H9 (cell line): ENCODE measurements around the gene IL17RA. TPM values are rescaled to one million over a fixed set of nuclear protein-coding genes. Genes with fewer than 3 reads are reported as not detected.

Experiments
- DNase-seq: peaks from one replicate; pipeline ENCODE4 v3.0.0-alpha.2; 2017
- H2AFZ ChIP-seq: one replicate; pipeline ENCODE4 v1.6.1; 2013; ENCODE audit warnings: mild to moderate bottlenecking, low read length, control low read depth, moderate library complexity
- H2AK5ac ChIP-seq: 2 replicates; pipeline ENCODE4 v1.6.1; 2013; ENCODE audit warnings: low read length, control low read depth, mixed read lengths; ENCODE audit not compliant: insufficient read length
- H2BK120ac ChIP-seq: one replicate; pipeline ENCODE4 v1.6.1; 2013; ENCODE audit warnings: low read depth, mild to moderate bottlenecking, low read length, control low read depth, inconsistent platforms; ENCODE audit not compliant: poor library complexity, severe bottlenecking
- H2BK12ac ChIP-seq: 2 replicates; pipeline ENCODE4 v1.6.1; 2013; ENCODE audit warnings: low read length, control low read depth, mixed read lengths, low read depth; ENCODE audit not compliant: insufficient read length
- H2BK15ac ChIP-seq: 2 replicates; pipeline ENCODE4 v1.6.1; 2013; ENCODE audit warnings: low read depth, low read length, control low read depth
- H2BK20ac ChIP-seq: one replicate; pipeline ENCODE4 v1.6.1; 2013; ENCODE audit warnings: low read depth, mild to moderate bottlenecking, low read length, control low read depth, inconsistent platforms; ENCODE audit not compliant: poor library complexity, severe bottlenecking
- H2BK5ac ChIP-seq: 2 replicates; pipeline ENCODE4 v1.6.1; 2013; ENCODE audit warnings: low read length, control low read depth, mixed read lengths; ENCODE audit not compliant: insufficient read length
- H3K14ac ChIP-seq: 2 replicates; pipeline ENCODE4 v1.6.1; 2013; ENCODE audit warnings: low read length, control low read depth; ENCODE audit not compliant: insufficient read depth
- H3K18ac ChIP-seq: 2 replicates; pipeline ENCODE4 v1.6.1; 2013; ENCODE audit warnings: low read depth, mild to moderate bottlenecking, mixed read lengths, low read length, control low read depth; ENCODE audit not compliant: insufficient read length
- H3K23ac ChIP-seq: 2 replicates; pipeline ENCODE4 v1.6.1; 2013; ENCODE audit warnings: low read length, control low read depth, mixed read lengths, low read depth; ENCODE audit not compliant: insufficient read length
- H3K23me2 ChIP-seq: 2 replicates; pipeline ENCODE4 v1.6.1; 2013; ENCODE audit warnings: low read depth, mild to moderate bottlenecking, mixed read lengths, low read length, control low read depth; ENCODE audit not compliant: insufficient read length, poor library complexity, severe bottlenecking
- H3K27ac ChIP-seq: 2 replicates; pipeline ENCODE4 v1.5.1; 2013; ENCODE audit warnings: low read length, control low read depth, mixed read lengths, low read depth; ENCODE audit not compliant: insufficient read length
- H3K27me3 ChIP-seq: 2 replicates; pipeline ENCODE4 v1.6.1; 2013; ENCODE audit warnings: low read length, control low read depth, inconsistent platforms; ENCODE audit not compliant: insufficient read depth
- H3K4ac ChIP-seq: 2 replicates; pipeline ENCODE4 v1.6.1; 2013; ENCODE audit warnings: low read depth, mild to moderate bottlenecking, control low read depth, inconsistent platforms, low read length, moderate library complexity
- H3K4me1 ChIP-seq: 2 replicates; pipeline ENCODE4 v1.6.1; 2013; ENCODE audit warnings: low read length, control low read depth, inconsistent platforms; ENCODE audit not compliant: insufficient read depth
- H3K4me2 ChIP-seq: 2 replicates; pipeline ENCODE4 v1.6.1; 2013; ENCODE audit warnings: low read length, control low read depth, mixed read lengths; ENCODE audit not compliant: insufficient read length, insufficient read depth
- H3K56ac ChIP-seq: 2 replicates; pipeline ENCODE4 v1.6.1; 2013; ENCODE audit warnings: low read depth, mild to moderate bottlenecking, mixed read lengths, low read length, control low read depth; ENCODE audit not compliant: insufficient read length
- H3K79me1 ChIP-seq: 2 replicates; pipeline ENCODE4 v1.6.1; 2013; ENCODE audit warnings: low read depth, mild to moderate bottlenecking, moderate library complexity, low read length, control low read depth, inconsistent platforms; ENCODE audit not compliant: insufficient read depth, poor library complexity, severe bottlenecking
- H3K79me2 ChIP-seq: 2 replicates; pipeline ENCODE4 v1.6.1; 2013; ENCODE audit warnings: low read length, control low read depth, inconsistent platforms; ENCODE audit not compliant: insufficient read depth
- H3K9ac ChIP-seq: 2 replicates; pipeline ENCODE4 v1.6.1; 2013; ENCODE audit warnings: low read length, control low read depth, mixed read lengths; ENCODE audit not compliant: insufficient read length; ENCODE audit errors: extremely low read depth
- H3K9me3 ChIP-seq: one replicate; pipeline ENCODE4 v1.6.1; 2013; ENCODE audit warnings: low read depth, low read length, inconsistent platforms; ENCODE audit not compliant: control insufficient read depth
- H3T11ph ChIP-seq: one replicate; pipeline ENCODE4 v1.6.1; 2013; ENCODE audit warnings: mild to moderate bottlenecking, low read length, control low read depth, inconsistent platforms
- H4K20me1 ChIP-seq: one replicate; pipeline ENCODE4 v1.6.1; 2013; ENCODE audit not compliant: control insufficient read depth, insufficient read length, insufficient read depth
- H4K5ac ChIP-seq: 2 replicates; pipeline ENCODE4 v1.6.1; 2013; ENCODE audit warnings: low read depth, mild to moderate bottlenecking, mixed read lengths, low read length, control low read depth; ENCODE audit not compliant: insufficient read length
- H4K8ac ChIP-seq: replicated peaks from 2 replicates; pipeline ENCODE4 v1.6.1; 2013; ENCODE audit warnings: low read length, control low read depth, mixed read lengths, low read depth; ENCODE audit not compliant: insufficient read length
- H4K91ac ChIP-seq: 2 replicates; pipeline ENCODE4 v1.6.1; 2013; ENCODE audit warnings: low read depth, mild to moderate bottlenecking, moderate library complexity, mixed read lengths, low read length, control low read depth; ENCODE audit not compliant: insufficient read length
- H3K27ac Mint-ChIP-seq, 3 experiments: 2 replicates in 2 of 3; 3 replicates in 1 of 3; pipeline ENCODE4 v1.8.0; 2020 to 2021; ENCODE audit warnings: mixed read lengths in 3 of 3, mild to moderate bottlenecking in 1 of 3, moderate library complexity in 1 of 3
- H3K27me3 Mint-ChIP-seq: 2 replicates; pipeline ENCODE4 v1.8.0; 2021; ENCODE audit warnings: low read depth, mild to moderate bottlenecking, moderate library complexity, mixed read lengths
- H3K36me3 Mint-ChIP-seq, 3 experiments: 2 replicates in 2 of 3; 3 replicates in 1 of 3; pipeline ENCODE4 v1.8.0; 2020 to 2021; ENCODE audit warnings: low read depth in 3 of 3, mixed read lengths in 3 of 3; ENCODE audit not compliant: insufficient read depth in 1 of 3
- H3K4me1 Mint-ChIP-seq, 2 experiments: 2 replicates each; pipeline ENCODE4 v1.8.0; 2020; ENCODE audit warnings: mixed read lengths in 2 of 2
- H3K4me3 Mint-ChIP-seq, 2 experiments: 2 replicates in 1 of 2; 3 replicates in 1 of 2; pipeline ENCODE4 v1.8.0; 2020 to 2021; ENCODE audit warnings: mild to moderate bottlenecking in 2 of 2, mixed read lengths in 2 of 2, moderate library complexity in 1 of 2
- H3K9me3 Mint-ChIP-seq, 2 experiments: 2 replicates in 1 of 2; 3 replicates in 1 of 2; pipeline ENCODE4 v1.8.0; 2020; ENCODE audit warnings: mild to moderate bottlenecking in 2 of 2, mixed read lengths in 2 of 2, moderate library complexity in 1 of 2
- WGBS: extraction: QIAGEN DNeasy Blood & Tissue Kit; methylation state at CpG from one replicate; pipeline ENCODE4 v1.1.7; 2013; ENCODE audit warnings: missing lambda C conversion rate, low lambda C conversion rate, mixed read lengths; ENCODE audit not compliant: insufficient read length; ENCODE audit errors: extremely low coverage; 5-methylcytosine and 5-hydroxymethylcytosine counted together
- total RNA-seq: library from RNA; stranded (reverse); gene quantifications from 2 replicates; pipeline ENCODE4 v1.2.1, GENCODE V29; 2021
- TF ChIP-seq, protein P1 (sequence below): fragments of 200-600 bp; sonication (generic); conservative IDR thresholded peaks from 3 replicates; pipeline ENCODE4 v1.8.0; 2021; ENCODE audit warnings: antibody characterized with exemption, mild to moderate bottlenecking

The IL17RA gene
- total RNA-seq, 1 experiment from 2014 or later, result 12.4 TPM

DNA sequence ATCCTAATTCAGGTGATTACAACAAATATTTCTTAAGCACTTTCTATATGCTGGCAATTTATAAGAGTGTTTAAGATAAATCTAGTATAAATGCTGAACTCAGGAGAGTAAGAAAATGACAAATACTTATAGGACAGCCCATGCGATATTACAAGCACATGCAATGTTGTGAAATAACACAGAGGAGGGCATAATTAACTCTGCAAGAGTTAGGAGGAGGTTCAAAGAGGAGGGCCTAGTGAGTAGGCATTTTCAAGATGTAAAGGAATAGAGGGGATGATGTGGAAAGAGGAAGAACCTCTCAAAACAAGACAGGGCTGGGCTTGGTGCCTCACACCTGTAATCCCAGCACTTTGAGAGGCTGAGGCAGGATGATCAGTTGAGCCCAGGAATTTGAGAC is 37.1 kb upstream of the IL17RA start:
- DNase-seq, result no peak
- Mint-ChIP-seq H3K27me3 (peaks cover 24% of the 10 kb centered on the region), H3K27ac (no peak overlapping the region), H3K36me3 (no peaks in the 10 kb centered on the region; a peak in 1 of 7 replicates), H3K4me1 (no peaks in the 10 kb centered on the region), H3K4me3 (no peak overlapping the region), H3K9me3 (peaks cover 31 to 73% of the 10 kb centered on the region in 2 experiments)
- H3K9ac ChIP-seq, result no peak overlapping the region
- no peak overlapping the region for H4K91ac ChIP-seq
- H3K4ac ChIP-seq, result no peak overlapping the region
- TF ChIP-seq, protein P1, sequence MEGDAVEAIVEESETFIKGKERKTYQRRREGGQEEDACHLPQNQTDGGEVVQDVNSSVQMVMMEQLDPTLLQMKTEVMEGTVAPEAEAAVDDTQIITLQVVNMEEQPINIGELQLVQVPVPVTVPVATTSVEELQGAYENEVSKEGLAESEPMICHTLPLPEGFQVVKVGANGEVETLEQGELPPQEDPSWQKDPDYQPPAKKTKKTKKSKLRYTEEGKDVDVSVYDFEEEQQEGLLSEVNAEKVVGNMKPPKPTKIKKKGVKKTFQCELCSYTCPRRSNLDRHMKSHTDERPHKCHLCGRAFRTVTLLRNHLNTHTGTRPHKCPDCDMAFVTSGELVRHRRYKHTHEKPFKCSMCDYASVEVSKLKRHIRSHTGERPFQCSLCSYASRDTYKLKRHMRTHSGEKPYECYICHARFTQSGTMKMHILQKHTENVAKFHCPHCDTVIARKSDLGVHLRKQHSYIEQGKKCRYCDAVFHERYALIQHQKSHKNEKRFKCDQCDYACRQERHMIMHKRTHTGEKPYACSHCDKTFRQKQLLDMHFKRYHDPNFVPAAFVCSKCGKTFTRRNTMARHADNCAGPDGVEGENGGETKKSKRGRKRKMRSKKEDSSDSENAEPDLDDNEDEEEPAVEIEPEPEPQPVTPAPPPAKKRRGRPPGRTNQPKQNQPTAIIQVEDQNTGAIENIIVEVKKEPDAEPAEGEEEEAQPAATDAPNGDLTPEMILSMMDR, result no peak
- H3K79me1 ChIP-seq, result no peaks in the 10 kb centered on the region
- H2BK12ac ChIP-seq, result no peak overlapping the region
- no peak overlapping the region for H2AK5ac ChIP-seq
- H3K23me2 ChIP-seq, result no peaks in the 10 kb centered on the region
- H3K14ac ChIP-seq, result no peak overlapping the region
- H3K4me1 ChIP-seq, result no peaks in the 10 kb centered on the region
- H3K27ac ChIP-seq, result no peak overlapping the region
- H3K9me3 ChIP-seq, result no peaks in the 10 kb centered on the region
- H2AFZ ChIP-seq, result no peak overlapping the region
- no peaks in the 10 kb centered on the region for H3K79me2 ChIP-seq
- H2BK5ac ChIP-seq, result no peak overlapping the region
- H4K20me1 ChIP-seq, result no peaks in the 10 kb centered on the region
- H3K27me3 ChIP-seq, result no peaks in the 10 kb centered on the region
- H3K56ac ChIP-seq, result no peak overlapping the region
- H4K5ac ChIP-seq, result no peak overlapping the region
- H3T11ph ChIP-seq, result no peak overlapping the region
- no CpG with 5 or more reads among the region's 1 CpG for WGBS
- no peak overlapping the region for H2BK20ac ChIP-seq
- no peak overlapping the region for H3K23ac ChIP-seq
- H3K4me2 ChIP-seq, result no peak overlapping the region
- H2BK15ac ChIP-seq, result no peak overlapping the region
- H4K8ac ChIP-seq, result no peak overlapping the region
- no peak overlapping the region for H2BK120ac ChIP-seq
- H3K18ac ChIP-seq, result no peak overlapping the region
